SJCRH30 (cell line): ENCODE data around the gene AQP12A. TPM values are rescaled to one million over a fixed set of nuclear protein-coding genes. Genes with fewer than 3 reads are reported as not detected.

Experiments
- DNase-seq, 2 experiments: peaks; one replicate each; pipeline ENCODE4 v3.0.0-alpha.2; 2015 to 2020
- H3K27ac ChIP-seq: fragments of 250-450 bp; sonication (Bioruptor Pico); 2 replicates; pipeline ENCODE4 v1.5.1; 2020; ENCODE audit warnings: mild to moderate bottlenecking, moderate library complexity
- H3K27me3 ChIP-seq: fragments of 250-450 bp; sonication (Bioruptor Pico); 2 replicates; pipeline ENCODE4 v1.5.1; 2020; ENCODE audit warnings: mild to moderate bottlenecking, moderate library complexity
- H3K36me3 ChIP-seq: fragments of 250-450 bp; sonication (Bioruptor Pico); 2 replicates; pipeline ENCODE4 v1.5.1; 2020; ENCODE audit warnings: mild to moderate bottlenecking, moderate library complexity
- H3K4me1 ChIP-seq: fragments of 250-450 bp; sonication (Bioruptor Pico); 2 replicates; pipeline ENCODE4 v1.5.1; 2020; ENCODE audit warnings: mild to moderate bottlenecking, moderate library complexity
- H3K4me3 ChIP-seq: fragments of 250-450 bp; sonication (Bioruptor Pico); 2 replicates; pipeline ENCODE4 v1.5.1; 2020; ENCODE audit warnings: mild to moderate bottlenecking, moderate library complexity
- H3K9me3 ChIP-seq: fragments of 250-450 bp; sonication (Bioruptor Pico); replicated peaks from 2 replicates; pipeline ENCODE4 v1.5.1; 2020; ENCODE audit warnings: mild to moderate bottlenecking, moderate library complexity
- total RNA-seq: library from RNA; depleted of rRNA; stranded (reverse); fragments of >200 nt; shearing (Covaris generic); gene quantifications from 2 replicates; pipeline ENCODE4 v1.2.3, GENCODE V29; 2014

AQP12A gene
- total RNA-seq, 1 experiment from 2014 or later = not detected

- Histone ChIP-seq H3K27ac (no peak overlapping the region), H3K4me3 (no peak overlapping the region), H3K27me3 (peaks cover 36% of the 10 kb centered on the region), H3K9me3 (no peaks in the 10 kb centered on the region), H3K4me1 (no peaks in the 10 kb centered on the region), H3K36me3 (no peaks in the 10 kb centered on the region)
- DNase-seq = no peak
Measured at GRCh38 chr2:240703417-240704341, 12.0 kb downstream of the AQP12A start.

DNA sequence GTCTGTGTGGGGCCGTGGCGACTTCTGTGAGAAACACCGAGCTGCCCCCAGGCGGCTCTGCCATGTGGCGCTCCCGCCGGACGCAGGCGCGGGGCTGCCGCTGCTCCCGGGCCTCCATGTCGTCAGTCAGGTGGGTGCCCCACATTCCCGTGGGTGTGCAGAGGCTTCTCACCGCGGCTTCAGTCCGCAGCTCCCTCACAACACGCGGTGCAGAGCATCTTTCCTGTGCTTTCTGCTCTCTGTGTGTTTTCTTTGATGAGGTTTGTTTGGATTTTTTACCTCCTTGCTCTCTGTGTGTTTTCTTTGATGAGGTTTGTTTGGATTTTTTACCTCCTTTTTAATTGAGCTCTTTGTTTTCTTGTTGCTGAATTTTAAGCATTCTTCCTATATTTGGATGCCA lies 13.0 kb downstream of the AQP12A start:
- Histone ChIP-seq H3K36me3 (no peaks in the 10 kb centered on the region), H3K9me3 (no peaks in the 10 kb centered on the region), H3K4me3 (no peak overlapping the region), H3K27ac (no peak overlapping the region), H3K27me3 (peaks cover 36% of the 10 kb centered on the region), H3K4me1 (no peaks in the 10 kb centered on the region)
- DNase-seq = no peak

DNA sequence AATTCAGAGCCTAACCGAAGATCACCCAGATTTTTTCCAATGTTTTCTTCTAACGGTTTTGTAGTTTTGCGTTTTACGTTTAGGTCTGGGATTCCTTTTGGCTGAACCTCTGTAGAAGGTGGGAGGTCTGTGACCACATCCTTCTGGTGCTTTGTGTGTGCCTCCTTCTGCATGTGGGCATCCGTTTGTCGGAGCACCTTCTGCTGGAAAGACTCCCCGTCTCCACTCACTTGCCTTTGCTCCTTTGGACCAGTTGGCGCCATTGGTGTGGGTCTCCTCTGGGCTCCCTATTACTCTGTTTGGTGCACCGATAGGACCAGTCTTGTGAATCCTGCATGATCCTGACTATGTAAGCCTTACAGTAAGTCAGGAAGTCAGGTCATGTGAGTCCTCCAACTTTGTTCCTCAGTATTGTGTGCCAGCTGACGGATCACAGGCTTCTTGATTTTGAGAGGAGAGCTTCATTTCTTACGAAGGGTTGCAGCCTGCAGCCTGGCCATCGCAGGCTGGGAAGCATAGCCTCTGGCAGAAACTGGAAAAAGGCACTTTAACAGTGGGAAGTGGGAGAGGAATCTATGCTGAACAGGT lies 13.6 kb downstream of the AQP12A start:
- Histone ChIP-seq H3K4me3 (no peak overlapping the region), H3K36me3 (no peaks in the 10 kb centered on the region), H3K9me3 (no peaks in the 10 kb centered on the region), H3K27ac (no peak overlapping the region), H3K4me1 (no peaks in the 10 kb centered on the region), H3K27me3 (peaks cover 36% of the 10 kb centered on the region)
- no peak for DNase-seq

GRCh38 chr2:240707043-240707756 lies 15.5 kb downstream of the AQP12A start:
- H3K9me3 ChIP-seq = no peaks in the 10 kb centered on the region
- H3K4me1 ChIP-seq = no peaks in the 10 kb centered on the region
- H3K27me3 ChIP-seq = peaks cover 36% of the 10 kb centered on the region
- no peak overlapping the region for H3K4me3 ChIP-seq
- H3K36me3 ChIP-seq = no peaks in the 10 kb centered on the region
- H3K27ac ChIP-seq = no peak overlapping the region
- no peak for DNase-seq

DNA sequence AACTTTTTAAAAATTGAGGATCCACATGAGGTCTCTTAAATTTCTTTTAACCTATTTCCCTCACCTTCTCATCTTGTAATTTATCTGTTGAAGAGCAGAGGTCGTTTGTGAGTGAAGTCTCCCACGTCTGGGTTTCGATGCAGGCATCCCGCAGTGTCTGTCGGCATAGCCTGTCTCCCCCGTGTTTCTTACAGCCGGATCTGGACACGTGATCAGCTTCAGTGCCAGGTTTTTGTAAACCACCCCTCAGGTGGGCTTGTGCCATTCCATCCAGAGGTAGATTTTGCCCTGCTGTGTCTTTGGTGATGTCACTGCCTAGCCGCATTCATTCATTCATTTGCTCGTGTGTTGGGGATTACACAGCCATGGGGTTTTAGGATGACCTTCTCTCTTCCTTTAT lies 16.2 kb downstream of the AQP12A start:
- Histone ChIP-seq H3K36me3 (no peaks in the 10 kb centered on the region), H3K9me3 (no peaks in the 10 kb centered on the region), H3K4me1 (no peaks in the 10 kb centered on the region), H3K27me3 (peaks cover 35% of the 10 kb centered on the region), H3K4me3 (no peak overlapping the region), H3K27ac (no peak overlapping the region)
- DNase-seq = no peak

GRCh38 chr2:240708457-240708856 lies 16.8 kb downstream of the AQP12A start:
- no peak overlapping the region for H3K4me3 ChIP-seq
- peaks cover 29% of the 10 kb centered on the region for H3K27me3 ChIP-seq
- no peak overlapping the region for H3K27ac ChIP-seq
- H3K4me1 ChIP-seq = no peaks in the 10 kb centered on the region
- no peak for DNase-seq
- H3K36me3 ChIP-seq = no peaks in the 10 kb centered on the region
- no peaks in the 10 kb centered on the region for H3K9me3 ChIP-seq

GRCh38 chr2:240711296-240711695 lies 19.6 kb downstream of the AQP12A start:
- DNase-seq = no peak
- Histone ChIP-seq H3K36me3 (no peaks in the 10 kb centered on the region), H3K9me3 (no peaks in the 10 kb centered on the region), H3K27me3 (peaks cover 13% of the 10 kb centered on the region; the same call in 1 of the 2 replicates), H3K4me1 (no peaks in the 10 kb centered on the region), H3K4me3 (no peak overlapping the region), H3K27ac (no peak overlapping the region)

DNA sequence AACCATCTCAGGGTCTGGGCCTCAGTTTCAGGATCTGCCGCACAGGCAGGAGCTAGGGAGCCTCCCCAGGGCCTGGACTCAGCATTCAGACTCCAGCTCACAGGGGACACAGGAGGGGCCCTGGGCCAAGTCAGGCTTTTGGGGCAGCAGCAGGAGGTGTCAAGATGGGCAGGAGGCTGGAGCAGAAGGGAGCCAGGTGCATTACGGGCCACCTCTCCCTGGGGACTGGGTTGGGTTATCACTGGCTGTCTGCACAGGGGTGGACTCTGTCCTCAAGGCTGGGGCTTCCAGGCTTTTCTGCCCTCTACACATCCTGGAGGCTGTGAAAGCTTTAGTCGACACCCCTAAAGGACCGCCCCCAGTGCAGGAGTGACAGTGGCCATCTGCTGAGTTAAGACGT lies 20.0 kb downstream of the AQP12A start:
- DNase-seq = no peak
- Histone ChIP-seq H3K4me3 (no peak overlapping the region), H3K36me3 (no peaks in the 10 kb centered on the region), H3K4me1 (no peaks in the 10 kb centered on the region), H3K27me3 (peaks cover 12% of the 10 kb centered on the region; the same call in 1 of the 2 replicates), H3K27ac (no peak overlapping the region), H3K9me3 (no peaks in the 10 kb centered on the region)

DNA sequence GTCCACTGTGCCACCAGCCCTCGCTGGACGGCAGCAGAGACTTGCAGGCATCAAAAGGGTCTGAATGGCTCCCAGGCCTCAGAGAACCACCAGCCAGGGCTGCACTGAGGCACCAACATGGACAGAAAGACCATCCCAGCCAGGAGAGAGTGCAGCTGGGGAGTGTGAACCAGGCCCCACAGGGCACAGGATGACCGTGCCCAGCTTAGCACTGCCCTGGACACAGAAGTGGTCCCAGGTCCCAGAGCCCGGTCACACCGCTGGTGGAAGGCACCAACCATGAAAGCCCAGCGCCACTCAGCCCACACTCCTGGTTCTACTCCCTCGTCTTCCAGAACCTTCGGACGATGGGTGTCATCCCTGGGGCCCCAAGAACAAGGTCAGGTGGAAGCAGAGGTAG lies 20.5 kb downstream of the AQP12A start:
- DNase-seq = no peak
- Histone ChIP-seq H3K4me3 (no peak overlapping the region), H3K4me1 (no peaks in the 10 kb centered on the region), H3K9me3 (no peaks in the 10 kb centered on the region), H3K36me3 (no peaks in the 10 kb centered on the region), H3K27me3 (peaks cover 9% of the 10 kb centered on the region; the same call in 1 of the 2 replicates), H3K27ac (no peak overlapping the region)

DNA sequence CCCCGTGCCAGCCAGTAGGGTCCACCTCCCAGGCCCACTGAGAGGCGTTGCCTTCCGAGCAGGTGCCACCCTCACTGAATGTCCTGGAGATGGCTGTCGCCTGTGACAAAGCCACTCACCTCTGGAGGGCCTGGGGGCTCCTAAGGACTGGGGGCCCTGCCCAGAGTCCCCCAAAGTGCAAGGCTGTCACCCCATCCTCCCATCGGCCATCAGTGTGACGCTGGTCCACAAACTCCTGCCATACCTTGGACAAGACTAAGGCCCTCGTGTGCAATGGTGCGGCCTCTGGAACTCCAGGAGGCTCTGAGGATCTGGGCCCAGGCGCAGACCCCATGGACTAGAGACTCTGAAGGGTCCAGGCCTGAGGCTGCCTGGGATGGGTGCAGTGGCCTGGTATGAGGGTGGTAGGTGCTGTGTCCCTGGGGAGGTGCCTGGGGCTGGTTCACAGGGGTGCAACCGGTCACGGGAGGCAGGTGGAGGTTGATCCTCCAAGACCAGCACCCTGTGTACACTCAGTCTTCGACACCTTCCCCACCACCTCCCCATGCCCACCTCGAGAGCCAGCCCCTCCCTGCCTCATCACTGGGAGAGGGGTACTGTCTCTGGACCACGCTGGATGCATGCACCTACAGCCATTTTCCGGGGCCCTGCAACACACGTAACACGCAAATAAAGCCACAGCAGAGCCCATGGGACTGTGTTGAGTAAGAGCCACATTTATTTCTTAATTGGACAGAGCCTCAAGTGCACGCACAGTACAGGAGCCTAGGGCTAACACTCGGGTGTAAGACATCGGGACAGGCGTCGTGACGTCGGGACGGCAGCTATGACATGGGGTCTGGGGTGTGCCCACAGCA lies 21.6 kb downstream of the AQP12A start:
- Histone ChIP-seq H3K9me3 (no peaks in the 10 kb centered on the region), H3K27ac (no peak overlapping the region), H3K36me3 (no peaks in the 10 kb centered on the region), H3K4me3 (no peak overlapping the region), H3K4me1 (no peaks in the 10 kb centered on the region), H3K27me3 (peaks cover 3% of the 10 kb centered on the region; the same call in 1 of the 2 replicates)
- DNase-seq = no peak

GRCh38 chr2:240713928-240714746 lies 22.5 kb downstream of the AQP12A start:
- Histone ChIP-seq H3K27me3 (no peaks in the 10 kb centered on the region), H3K4me1 (no peaks in the 10 kb centered on the region), H3K4me3 (no peak overlapping the region), H3K9me3 (no peaks in the 10 kb centered on the region), H3K27ac (no peak overlapping the region), H3K36me3 (no peaks in the 10 kb centered on the region)
- DNase-seq = no peak

GRCh38 chr2:240714747-240715725 lies 23.4 kb downstream of the AQP12A start:
- Histone ChIP-seq H3K36me3 (no peaks in the 10 kb centered on the region), H3K4me3 (no peak overlapping the region), H3K9me3 (no peaks in the 10 kb centered on the region), H3K27ac (no peak overlapping the region), H3K4me1 (no peaks in the 10 kb centered on the region), H3K27me3 (no peaks in the 10 kb centered on the region)
- DNase-seq = no peak
